Measurements from ENCODE around the gene OPCML. TPM values are rescaled to one million over a fixed set of nuclear protein-coding genes. Genes with fewer than 3 reads are reported as not detected.

OPCML gene
- polyA plus RNA-seq, 1 donor from 2014 or later = not detected

DNA sequence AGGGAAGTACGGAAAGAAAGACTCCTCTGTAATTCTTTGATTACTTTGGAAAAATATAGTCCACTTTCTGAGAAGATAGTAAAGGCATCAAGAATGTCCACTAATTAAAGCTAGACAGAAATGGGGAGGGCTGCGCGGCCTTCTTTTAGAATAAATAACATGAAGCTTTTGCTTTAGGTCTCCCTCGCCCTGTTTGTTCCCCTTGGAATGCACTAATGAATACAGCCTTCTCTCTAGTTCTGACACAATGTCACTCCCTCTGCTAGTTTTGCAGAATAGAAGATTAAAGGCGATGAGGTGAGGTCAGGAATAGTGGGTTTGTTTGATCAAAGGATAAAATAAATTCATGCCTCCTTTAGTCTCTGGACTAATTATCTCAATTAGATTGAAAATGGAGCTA, 543.9 kb downstream of the OPCML start:
- H3K36me3 Mint-ChIP-seq = no peaks in the 10 kb centered on the region
- H3K27ac Mint-ChIP-seq = no peak overlapping the region
- peaks cover 0 to 8% (median 4%) of the 10 kb centered on the region in 3 donors for H3K9me3 Mint-ChIP-seq
- no peaks in the 10 kb centered on the region for H3K27me3 Mint-ChIP-seq
- H3K4me1 Mint-ChIP-seq = peaks cover 0 to 2% (median 0%) of the 10 kb centered on the region in 3 donors
- H3K4me3 Mint-ChIP-seq = no peak overlapping the region

DNA sequence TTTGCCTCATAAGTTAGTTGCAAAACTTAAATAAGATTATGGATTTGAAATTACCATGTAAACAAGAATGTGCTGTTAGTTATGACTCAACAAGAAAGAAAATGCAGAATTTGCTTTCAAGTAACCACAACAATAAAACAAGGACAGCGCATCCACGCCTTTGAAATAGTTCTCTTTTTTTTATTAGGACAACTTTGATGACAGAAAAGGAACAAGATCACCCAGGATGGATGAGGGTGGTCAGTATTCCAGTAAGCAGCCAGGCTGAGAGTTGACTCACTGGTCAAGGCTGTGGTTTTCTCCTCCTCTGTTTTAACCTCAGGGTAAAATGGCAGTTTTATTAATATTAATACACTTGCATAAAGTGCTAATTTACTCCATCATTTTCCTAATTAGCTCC, 544.4 kb downstream of the OPCML start:
- Mint-ChIP-seq H3K27ac (no peak overlapping the region), H3K9me3 (peaks cover 0 to 8% (median 4%) of the 10 kb centered on the region in 3 donors), H3K4me3 (no peak overlapping the region), H3K27me3 (no peaks in the 10 kb centered on the region), H3K36me3 (no peaks in the 10 kb centered on the region), H3K4me1 (peaks cover 0 to 2% (median 0%) of the 10 kb centered on the region in 3 donors)

DNA sequence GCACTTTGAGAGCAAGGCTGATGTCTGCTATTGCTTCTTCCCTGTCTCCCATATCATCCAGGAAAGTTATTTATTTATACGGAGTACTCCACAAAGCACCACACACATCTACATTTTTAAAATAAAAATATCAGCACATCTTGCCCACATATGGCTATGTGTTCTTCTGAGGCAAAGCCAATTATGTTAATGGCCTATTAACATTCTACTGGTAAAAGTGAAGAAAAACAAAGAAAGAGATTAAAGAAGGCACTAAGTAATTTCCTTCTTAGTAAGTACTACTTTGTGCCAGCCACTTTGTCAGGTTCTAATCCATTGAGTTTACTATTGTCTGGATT, 548.7 kb downstream of the OPCML start:
- H3K36me3 Mint-ChIP-seq = no peaks in the 10 kb centered on the region

DNA sequence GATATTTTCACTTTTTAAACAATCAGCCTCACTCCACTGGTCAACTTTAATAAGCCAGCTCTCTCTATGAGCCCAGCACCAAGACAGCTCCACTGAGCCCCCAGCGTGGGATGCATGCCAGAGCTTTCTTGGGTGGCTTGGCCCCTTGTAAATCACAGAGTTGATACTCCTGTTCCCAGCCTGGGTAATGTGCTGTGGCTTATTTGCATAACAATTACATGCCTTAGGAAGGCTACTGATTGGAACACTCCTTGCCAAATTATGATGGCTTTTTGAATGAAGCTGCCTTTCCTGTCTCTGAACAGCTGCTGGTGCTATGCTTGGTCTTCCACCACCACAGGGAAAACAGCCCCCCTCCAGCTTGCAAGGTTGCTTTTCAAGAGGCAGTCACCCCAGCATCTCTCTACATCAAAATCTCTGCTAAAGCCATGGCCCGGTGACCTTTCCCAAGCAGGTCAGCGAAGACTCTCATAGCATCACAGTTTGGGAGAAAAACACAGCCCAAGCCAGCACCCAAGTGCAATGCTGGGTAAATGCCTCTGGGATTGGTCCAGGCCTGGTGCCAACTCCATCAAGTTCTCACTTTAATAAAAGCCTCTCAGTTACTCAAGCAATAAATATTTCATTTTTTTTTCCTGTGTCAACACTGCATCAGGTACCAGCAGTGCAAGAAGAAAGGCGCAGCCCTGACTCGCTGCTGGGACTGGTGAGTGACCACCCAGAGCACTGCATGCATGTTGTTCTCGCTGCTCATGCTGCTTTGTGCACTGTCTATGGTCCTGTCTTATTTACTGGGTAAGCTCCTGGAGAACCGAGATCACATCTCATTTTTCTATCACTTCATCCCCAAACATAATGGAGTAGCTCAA, 549.3 kb downstream of the OPCML start:
- Mint-ChIP-seq H3K4me3 (no peak overlapping the region), H3K27me3 (no peaks in the 10 kb centered on the region), H3K4me1 (peaks cover 0 to 2% (median 0%) of the 10 kb centered on the region in 3 donors)

More for the DNA sequence above, 548.7 kb downstream of the OPCML start:
- H3K27ac Mint-ChIP-seq = no peak overlapping the region
- peaks cover 1 to 4% (median 2%) of the 10 kb centered on the region in 3 donors for H3K9me3 Mint-ChIP-seq
- H3K4me1 Mint-ChIP-seq = peaks cover 0 to 2% (median 0%) of the 10 kb centered on the region in 3 donors
- no peak overlapping the region for H3K4me3 Mint-ChIP-seq
- H3K27me3 Mint-ChIP-seq = no peaks in the 10 kb centered on the region

DNA sequence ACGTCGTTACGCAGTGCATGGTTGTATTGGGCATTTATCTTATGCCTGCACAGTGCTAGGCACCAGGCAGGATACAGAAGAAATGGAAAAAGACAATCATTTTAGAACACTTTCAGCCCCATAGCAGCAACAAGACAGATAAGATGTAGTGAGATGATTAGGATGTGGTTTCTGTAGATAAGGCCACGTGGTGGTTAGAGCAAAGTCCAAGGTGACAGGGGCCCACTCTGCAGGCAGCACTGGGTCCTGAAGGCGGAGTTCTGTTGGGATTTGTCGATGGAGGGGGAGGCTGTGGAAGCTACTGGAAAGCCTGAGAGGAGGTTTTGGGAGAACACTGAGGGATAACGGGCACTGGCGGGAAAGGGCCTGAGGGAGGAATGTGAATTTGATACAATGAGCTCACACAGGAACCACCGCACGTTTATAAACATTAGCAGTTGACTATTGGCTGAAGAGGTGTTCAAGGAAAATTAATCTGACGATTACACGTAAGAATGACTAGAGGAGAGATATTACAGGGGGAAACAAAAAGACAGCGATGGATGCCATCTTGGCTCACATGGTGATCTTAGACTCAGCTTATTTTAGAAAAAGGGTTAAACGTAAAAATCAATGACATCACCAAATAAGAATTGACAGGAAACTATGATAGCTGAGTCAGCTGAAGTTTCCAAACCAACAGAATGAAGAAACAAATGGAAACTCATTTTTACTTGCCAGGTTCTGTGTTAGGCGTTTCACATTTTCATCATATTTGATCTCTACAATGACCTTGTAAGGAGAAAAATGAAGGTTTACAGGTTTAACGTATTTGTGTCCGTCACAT, 551.0 kb downstream of the OPCML start:
- H3K4me3 Mint-ChIP-seq = no peak overlapping the region
- no peak overlapping the region for H3K27ac Mint-ChIP-seq
- peaks cover 0 to 4% (median 2%) of the 10 kb centered on the region in 3 donors for H3K9me3 Mint-ChIP-seq
- no peaks in the 10 kb centered on the region for H3K4me1 Mint-ChIP-seq
- no peaks in the 10 kb centered on the region for H3K36me3 Mint-ChIP-seq
- no peaks in the 10 kb centered on the region for H3K27me3 Mint-ChIP-seq

More for the DNA sequence above, 549.3 kb downstream of the OPCML start:
- Mint-ChIP-seq H3K27ac (no peak overlapping the region), H3K36me3 (no peaks in the 10 kb centered on the region), H3K9me3 (peaks cover 0 to 4% (median 2%) of the 10 kb centered on the region in 3 donors)

DNA sequence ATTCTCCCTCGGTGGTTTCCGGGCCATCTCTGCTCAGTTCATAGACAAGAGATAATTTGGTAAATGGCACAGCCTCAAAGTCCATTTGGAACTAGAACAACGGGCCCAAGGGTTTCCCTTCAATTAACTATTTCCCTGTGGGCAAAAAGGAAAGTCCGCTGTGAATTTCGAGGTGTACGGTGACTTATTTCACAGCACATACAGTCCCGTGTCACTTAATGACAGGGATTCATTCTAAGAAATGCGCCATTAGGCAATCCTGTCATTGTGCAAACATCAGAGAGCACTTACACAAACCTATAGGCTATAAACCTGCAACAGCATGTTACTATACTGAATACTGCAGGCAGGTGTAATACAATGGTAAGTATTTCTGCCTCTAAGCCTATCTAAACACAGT, 551.6 kb downstream of the OPCML start:
- Mint-ChIP-seq H3K4me1 (no peaks in the 10 kb centered on the region), H3K27me3 (no peaks in the 10 kb centered on the region), H3K4me3 (no peak overlapping the region), H3K9me3 (peaks cover 0 to 4% (median 2%) of the 10 kb centered on the region in 3 donors), H3K36me3 (no peaks in the 10 kb centered on the region), H3K27ac (no peak overlapping the region)

DNA sequence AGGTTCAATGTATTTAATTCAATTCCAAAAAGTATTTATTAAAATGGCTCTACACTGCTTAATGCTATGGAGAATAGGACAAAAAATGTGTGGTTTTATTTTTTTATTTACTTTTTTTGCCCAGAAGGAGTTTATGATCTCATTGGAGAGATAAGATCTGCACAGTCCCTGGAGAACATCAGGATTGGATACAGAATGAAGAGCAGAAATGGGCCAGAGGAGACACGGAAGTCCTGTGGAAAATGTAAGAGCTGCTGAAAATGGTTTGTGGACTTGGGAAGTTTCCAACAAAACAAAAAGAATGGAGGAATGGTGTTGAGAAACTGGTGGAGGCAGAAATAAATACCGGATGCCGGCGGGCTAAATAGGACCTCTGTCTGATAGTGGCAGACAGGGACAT, 554.6 kb downstream of the OPCML start:
- Mint-ChIP-seq H3K9me3 (peaks cover 0 to 5% (median 2%) of the 10 kb centered on the region in 3 donors), H3K27ac (no peak overlapping the region), H3K36me3 (no peaks in the 10 kb centered on the region), H3K4me3 (no peak overlapping the region), H3K27me3 (no peaks in the 10 kb centered on the region), H3K4me1 (no peaks in the 10 kb centered on the region)

DNA sequence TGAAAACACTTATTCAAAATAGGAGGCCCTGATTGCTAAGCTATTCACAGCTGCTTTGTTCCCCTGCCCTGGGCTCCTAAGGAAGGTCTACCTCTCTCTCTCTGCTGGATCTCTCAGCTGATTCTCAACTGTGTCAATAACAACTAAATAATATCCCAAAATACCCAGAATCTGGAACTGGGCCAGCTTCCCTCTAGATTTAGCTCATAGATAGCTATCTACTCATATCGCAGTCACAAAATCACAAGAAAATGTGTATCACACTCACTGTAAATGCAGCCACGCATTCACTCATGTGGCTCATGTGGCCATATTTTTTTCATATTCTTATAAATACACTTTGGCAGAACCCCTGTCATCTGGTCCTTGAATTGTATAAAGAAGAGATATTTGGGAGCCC, 555.1 kb downstream of the OPCML start:
- H3K9me3 Mint-ChIP-seq = peaks cover 0 to 5% (median 2%) of the 10 kb centered on the region in 3 donors
- no peaks in the 10 kb centered on the region for H3K27me3 Mint-ChIP-seq
- H3K4me3 Mint-ChIP-seq = no peak overlapping the region
- H3K36me3 Mint-ChIP-seq = no peaks in the 10 kb centered on the region
- no peak overlapping the region for H3K27ac Mint-ChIP-seq
- no peaks in the 10 kb centered on the region for H3K4me1 Mint-ChIP-seq

DNA sequence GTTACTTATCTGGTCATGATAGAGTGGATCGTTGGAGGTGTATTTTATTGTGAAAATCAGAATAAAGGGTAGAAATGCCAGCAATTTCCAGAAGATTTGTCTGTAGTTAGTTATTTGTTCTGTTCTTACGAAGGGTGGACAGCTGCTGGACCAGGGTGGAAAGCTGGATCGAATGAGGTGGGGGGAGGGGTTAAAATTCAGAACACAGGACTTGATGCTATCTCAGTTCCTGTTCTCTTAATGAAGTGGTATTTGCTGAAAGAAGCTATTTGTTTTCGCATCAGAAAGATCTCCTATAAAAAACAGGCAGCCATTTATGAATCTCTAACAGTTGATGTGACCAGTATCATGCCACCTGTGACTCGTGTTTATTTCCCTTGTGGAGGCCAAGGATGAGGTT, 556.2 kb downstream of the OPCML start:
- no peaks in the 10 kb centered on the region for H3K27me3 Mint-ChIP-seq
- H3K9me3 Mint-ChIP-seq = peaks cover 0 to 4% (median 2%) of the 10 kb centered on the region in 3 donors
- no peaks in the 10 kb centered on the region for H3K4me1 Mint-ChIP-seq
- no peak overlapping the region for H3K27ac Mint-ChIP-seq
- no peak overlapping the region for H3K4me3 Mint-ChIP-seq
- H3K36me3 Mint-ChIP-seq = no peaks in the 10 kb centered on the region

DNA sequence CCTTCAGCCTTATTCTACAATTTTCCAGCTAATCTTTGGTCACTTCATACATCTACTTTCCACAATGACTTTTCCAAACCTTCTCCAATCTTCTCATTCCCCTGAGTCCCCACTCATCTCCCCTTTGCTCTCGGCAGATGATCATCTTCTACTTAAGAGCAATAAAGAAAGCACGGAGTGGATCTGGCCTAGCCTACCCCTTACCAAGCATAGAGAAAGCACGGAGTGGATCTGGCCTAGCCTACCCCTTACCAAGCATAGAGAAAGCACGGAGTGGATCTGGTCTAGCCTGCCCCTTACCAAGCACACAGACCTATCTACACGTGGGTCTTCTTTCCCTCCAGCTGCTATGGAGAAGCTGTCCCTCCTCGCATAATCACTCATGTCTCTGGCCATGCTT, 558.6 kb downstream of the OPCML start:
- no peak overlapping the region for H3K27ac Mint-ChIP-seq
- no peak overlapping the region for H3K4me3 Mint-ChIP-seq
- peaks cover 0 to 2% (median 2%) of the 10 kb centered on the region in 3 donors for H3K9me3 Mint-ChIP-seq
- H3K27me3 Mint-ChIP-seq = peaks cover 1% of the 10 kb centered on the region
- no peaks in the 10 kb centered on the region for H3K36me3 Mint-ChIP-seq
- H3K4me1 Mint-ChIP-seq = no peaks in the 10 kb centered on the region

DNA sequence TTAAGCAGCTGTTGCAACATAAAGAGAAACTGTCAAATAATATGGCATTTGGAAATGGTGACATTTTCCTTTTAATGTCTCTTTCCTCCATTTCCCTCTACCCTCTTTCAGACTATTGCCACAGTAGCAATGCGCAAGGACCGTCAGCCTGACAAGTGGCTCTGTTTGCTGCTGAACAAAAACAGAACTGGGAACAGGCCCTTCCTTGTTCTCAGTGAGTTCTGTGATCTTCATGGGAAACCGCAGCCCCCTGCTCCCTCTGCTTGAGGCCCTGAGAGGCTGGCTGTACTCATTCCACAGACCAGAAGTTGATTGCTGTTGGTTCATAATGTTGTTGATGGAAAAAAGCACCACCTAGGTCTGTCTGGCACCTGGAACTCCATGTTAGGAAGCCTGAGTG, 559.7 kb downstream of the OPCML start:
- Mint-ChIP-seq H3K27me3 (peaks cover 1% of the 10 kb centered on the region), H3K27ac (no peak overlapping the region), H3K4me3 (no peak overlapping the region), H3K9me3 (peaks cover 0 to 2% (median 2%) of the 10 kb centered on the region in 3 donors), H3K36me3 (no peaks in the 10 kb centered on the region), H3K4me1 (no peaks in the 10 kb centered on the region)

DNA sequence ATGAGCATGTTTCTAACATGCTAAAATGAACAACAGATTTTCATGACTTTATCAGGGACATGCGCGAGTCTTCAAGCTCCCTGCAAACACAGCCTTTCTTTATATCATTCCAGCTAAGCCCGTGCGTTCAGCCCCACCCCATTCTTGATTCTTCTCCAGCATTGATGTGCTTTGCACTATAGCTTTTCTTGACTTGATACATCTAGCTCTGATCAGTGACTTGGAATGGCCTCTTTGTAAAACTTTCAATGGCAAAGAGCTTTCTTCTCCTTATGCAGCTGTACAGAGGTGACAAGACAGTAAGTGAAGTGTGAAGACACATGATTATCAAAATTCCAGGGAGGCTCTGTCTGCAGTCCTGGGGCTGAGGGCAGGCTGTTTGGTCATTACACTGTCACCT, 561.0 kb downstream of the OPCML start:
- no peaks in the 10 kb centered on the region for H3K36me3 Mint-ChIP-seq
- H3K27me3 Mint-ChIP-seq = peaks cover 1% of the 10 kb centered on the region
- peaks cover 0 to 2% (median 2%) of the 10 kb centered on the region in 3 donors for H3K9me3 Mint-ChIP-seq
- H3K27ac Mint-ChIP-seq = no peak overlapping the region
- H3K4me3 Mint-ChIP-seq = no peak overlapping the region
- no peaks in the 10 kb centered on the region for H3K4me1 Mint-ChIP-seq

DNA sequence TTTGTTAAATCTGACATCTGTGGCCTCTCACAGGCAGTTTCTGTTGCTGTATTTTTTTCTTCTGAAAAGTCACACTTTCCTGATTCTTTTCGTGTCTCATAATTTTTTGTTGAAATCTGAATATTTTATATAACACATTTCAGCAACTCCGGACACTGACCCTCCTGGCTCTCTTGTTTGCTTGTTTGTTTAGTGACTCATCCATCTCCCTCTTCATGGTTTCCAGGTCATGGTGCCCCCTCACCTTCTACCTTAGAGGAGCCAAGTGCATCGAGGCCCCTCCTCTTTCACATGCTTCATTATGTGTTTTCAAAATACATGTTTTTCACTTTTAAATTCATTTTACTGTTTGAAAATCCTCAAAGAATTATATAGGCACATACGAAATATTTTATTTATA, 562.4 kb downstream of the OPCML start:
- Mint-ChIP-seq H3K27ac (no peak overlapping the region), H3K4me3 (no peak overlapping the region), H3K4me1 (no peaks in the 10 kb centered on the region), H3K27me3 (peaks cover 1% of the 10 kb centered on the region), H3K9me3 (peaks cover 0 to 3% (median 0%) of the 10 kb centered on the region in 3 donors), H3K36me3 (no peaks in the 10 kb centered on the region)

DNA sequence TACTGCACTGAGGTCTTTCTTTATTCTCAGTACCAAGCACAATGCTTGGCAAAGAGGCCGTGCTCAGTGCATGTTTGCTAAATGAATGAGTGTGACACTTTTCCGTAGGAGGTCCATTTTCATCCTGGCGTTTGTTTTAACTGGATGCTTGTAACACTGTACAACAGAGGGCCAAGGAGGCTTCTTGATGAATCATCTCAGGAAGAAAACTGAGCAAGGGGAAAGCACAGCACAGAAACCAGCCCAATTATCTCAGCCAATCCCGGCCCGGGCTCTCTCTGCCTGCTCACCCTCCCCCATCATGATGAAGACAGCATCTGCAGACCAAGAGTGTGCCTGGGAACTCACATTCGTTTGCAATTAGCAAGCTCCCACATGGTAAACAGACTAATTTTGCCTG, 570.3 kb downstream of the OPCML start:
- Mint-ChIP-seq H3K4me3 (no peak overlapping the region), H3K9me3 (peaks cover 2 to 10% (median 7%) of the 10 kb centered on the region in 3 donors), H3K36me3 (no peaks in the 10 kb centered on the region), H3K27me3 (no peaks in the 10 kb centered on the region), H3K27ac (no peak overlapping the region), H3K4me1 (no peaks in the 10 kb centered on the region)

DNA sequence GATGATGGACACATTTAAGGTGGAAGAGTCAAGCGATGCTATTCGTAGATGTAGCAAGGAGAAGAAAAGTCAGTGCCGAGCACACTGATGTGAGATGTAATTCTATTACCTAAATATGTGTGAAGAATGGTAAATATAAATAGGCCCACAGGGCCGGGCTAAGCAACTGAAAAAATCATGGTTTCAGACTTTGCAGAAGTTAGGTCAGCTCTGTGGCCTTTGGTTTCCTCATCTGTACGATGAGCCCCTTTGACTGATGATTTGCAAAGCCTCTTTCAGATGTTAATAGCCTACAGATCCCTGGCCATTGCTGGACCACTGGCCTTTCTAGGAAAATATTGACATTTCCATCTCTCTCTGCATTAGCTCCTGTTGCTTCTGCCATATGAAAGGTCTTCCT, 570.8 kb downstream of the OPCML start:
- Mint-ChIP-seq H3K9me3 (peaks cover 2 to 10% (median 7%) of the 10 kb centered on the region in 3 donors), H3K36me3 (no peaks in the 10 kb centered on the region), H3K4me1 (no peaks in the 10 kb centered on the region), H3K4me3 (no peak overlapping the region), H3K27me3 (no peaks in the 10 kb centered on the region), H3K27ac (no peak overlapping the region)
